GM21526 (cell line): ENCODE results near the gene CCT8L2.
"Not testable (repeated sequence)": the region's sequence is repeated elsewhere in the genome, so short reads cannot be mapped to it uniquely, and the experiment has no call there.

Experiments used
- ATAC-seq: cut with Tn5 transposase; IDR thresholded peaks from one replicate; pipeline ENCODE4 v1.9.1; 2021; ENCODE audit warnings: moderate library complexity; ENCODE audit not compliant: unreplicated experiment, low FRiP score

Gene CCT8L2, protein sequence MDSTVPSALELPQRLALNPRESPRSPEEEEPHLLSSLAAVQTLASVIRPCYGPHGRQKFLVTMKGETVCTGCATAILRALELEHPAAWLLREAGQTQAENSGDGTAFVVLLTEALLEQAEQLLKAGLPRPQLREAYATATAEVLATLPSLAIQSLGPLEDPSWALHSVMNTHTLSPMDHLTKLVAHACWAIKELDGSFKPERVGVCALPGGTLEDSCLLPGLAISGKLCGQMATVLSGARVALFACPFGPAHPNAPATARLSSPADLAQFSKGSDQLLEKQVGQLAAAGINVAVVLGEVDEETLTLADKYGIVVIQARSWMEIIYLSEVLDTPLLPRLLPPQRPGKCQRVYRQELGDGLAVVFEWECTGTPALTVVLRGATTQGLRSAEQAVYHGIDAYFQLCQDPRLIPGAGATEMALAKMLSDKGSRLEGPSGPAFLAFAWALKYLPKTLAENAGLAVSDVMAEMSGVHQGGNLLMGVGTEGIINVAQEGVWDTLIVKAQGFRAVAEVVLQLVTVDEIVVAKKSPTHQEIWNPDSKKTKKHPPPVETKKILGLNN

DNA sequence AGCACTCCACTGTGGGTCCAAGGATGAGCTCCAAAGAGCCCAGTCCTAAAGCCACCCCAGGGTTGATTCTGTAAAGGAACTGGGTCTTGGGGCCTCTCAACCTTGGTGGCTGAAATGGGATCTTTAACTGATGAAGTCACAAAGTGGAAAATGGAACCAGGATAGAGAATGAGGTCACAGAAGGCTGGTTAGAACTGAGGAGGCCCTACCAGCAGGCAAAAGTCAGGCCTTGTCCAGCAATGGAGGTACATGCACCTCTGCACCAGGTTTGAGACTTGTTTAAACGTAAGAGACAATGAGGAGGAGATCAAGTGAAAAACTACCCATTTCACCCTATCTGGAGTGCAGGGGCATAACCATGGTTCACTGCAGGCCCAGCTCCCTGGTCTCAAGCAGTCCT, at the start of gene CCT8L2:
Gene CCT8L2, minus strand, starts transcription at position 101 of the 400 bp plus-strand sequence. CDS start 260 bp downstream, outside the sequence.
- not testable (repeated sequence) for ATAC-seq

DNA sequence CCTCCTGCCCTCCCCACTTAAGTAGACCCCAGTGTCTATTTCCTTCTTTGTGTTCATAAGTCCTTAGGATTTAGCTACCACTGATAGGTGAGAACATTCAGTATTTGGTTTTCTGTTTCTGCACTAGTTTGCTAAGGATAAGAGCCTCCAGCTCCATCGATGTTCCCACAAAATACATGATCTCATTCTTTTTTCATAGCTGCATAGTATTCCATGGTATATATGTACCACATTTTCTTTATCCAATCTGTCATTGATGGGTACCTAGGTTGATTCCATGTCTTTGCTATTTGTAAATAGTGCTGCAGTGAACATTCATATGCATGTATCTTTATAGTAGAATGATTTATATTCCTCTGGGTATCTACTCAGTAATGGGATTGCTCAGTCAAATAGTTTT, 42.8 kb upstream of the CCT8L2 start:
- not testable (repeated sequence) for ATAC-seq

DNA sequence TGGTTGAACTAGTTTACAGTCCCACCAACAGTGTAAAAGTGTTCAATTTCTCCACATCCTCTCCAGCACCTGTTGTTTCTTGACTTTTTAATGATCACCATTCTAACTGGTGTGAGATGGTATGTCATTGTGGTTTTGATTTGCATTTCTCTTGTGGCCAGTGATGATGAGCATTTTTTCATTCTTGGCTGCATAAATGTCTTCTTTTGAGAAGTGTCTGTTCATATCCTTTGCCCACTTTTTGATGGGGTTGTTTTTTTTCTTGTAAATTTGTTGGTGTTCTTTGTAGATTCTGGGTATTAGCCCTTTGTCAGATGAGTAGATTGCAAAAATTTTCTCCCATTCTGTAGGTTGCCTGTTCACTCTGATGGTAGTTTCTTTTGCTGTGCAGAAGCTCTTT, 41.5 kb upstream of the CCT8L2 start:
- not testable (repeated sequence) for ATAC-seq

DNA sequence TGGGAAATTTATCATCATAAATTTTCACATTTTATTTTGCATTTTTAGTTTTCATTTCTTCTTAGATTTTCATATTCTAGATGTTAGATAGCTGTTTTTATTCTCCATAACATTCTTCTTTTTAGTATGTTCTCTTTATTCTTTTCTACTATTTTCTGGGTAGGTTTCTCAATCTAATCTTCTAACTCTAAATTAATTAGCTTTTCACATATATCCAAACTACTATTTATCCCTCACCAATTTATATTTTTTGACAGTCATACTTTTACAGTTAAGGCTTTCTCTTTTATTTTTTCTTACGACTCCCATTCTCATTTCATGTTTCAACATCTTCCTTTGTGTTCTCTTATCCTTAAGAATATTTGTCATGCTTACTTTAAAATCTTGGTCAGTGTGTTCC, 35.9 kb upstream of the CCT8L2 start:
- not testable (repeated sequence) for ATAC-seq

DNA sequence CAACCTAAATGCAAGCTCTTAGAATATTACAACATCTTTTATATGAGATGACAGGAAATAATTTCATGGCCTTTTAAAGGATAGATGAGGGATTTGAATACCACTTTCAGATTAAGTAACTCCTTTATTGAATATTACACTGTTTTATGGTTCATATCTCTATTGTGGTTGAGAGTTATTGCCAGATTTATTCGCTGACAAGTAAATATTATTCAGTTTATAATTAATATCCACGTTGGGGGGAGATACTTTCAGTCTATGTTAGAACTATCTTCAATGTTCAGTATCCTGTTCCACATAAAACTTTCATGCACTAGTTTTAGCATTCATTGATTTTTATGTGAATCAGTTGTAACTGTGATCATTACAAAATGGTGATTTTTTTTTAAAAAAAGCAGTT, 32.4 kb upstream of the CCT8L2 start:
- ATAC-seq: not testable (repeated sequence)

DNA sequence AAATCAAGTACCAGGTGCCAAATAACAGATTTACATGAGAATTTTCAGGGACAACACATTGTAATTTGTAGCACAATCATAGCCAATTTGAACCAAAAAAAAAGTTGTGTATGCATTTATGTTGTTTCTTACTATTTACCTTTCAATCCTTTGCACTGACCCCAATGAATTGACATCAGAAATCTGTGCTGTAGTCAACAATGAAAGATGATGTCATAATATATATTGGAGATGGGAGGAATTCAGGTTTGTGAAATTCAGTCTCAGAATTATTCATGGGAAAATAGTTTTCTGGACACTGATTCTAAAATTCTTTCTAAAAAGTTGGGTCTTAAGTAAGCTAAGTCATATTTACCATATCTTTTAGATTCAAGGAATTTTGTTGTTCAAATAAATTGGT, 31.0 kb upstream of the CCT8L2 start:
- ATAC-seq: not testable (repeated sequence)

DNA sequence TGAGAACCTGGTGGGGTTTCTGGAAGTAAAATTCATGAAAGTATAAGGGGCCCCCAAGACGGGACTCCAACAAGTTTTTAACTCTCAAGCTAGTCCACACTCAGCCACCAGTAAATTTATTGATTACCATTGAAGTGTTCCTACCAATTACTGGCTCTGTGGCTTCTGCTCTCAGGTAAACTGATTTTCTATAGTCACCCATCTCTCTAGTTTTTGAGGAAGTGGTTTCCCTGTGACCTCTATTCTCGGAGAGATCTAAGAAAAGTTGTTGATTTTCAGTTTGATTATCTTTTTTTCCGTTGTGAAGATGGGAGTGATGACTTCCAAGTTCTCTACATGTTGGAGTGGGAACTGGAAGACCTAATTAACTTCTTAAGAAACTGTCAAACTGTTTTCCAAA, 24.9 kb upstream of the CCT8L2 start:
- ATAC-seq: not testable (repeated sequence)

DNA sequence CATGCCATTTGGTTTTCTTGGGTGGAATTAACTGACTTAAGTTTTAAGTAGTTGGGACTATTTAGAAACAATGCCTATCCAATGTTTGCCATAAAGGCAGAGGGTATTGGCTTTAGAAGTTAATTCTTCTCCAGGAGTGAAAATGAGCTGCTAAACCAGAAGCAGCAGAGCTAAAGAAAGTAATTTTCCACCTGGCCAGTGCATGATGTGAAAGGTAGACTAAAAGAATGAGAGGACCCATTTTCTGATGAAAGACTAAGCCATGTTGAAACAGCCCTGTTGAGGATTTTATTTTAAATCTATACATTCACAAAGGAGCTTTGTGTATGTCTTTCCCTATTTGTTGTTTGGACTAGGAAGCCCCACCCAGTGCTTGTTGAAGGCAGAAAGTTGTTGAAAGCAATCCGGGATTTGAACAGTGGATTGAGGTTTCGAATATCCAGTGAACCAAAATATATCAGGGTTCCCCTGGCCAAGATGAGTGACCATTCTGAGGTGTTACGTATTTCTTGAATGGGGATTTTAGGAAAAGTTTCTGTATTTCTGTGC, 23.9 kb upstream of the CCT8L2 start:
- not testable (repeated sequence) for ATAC-seq

DNA sequence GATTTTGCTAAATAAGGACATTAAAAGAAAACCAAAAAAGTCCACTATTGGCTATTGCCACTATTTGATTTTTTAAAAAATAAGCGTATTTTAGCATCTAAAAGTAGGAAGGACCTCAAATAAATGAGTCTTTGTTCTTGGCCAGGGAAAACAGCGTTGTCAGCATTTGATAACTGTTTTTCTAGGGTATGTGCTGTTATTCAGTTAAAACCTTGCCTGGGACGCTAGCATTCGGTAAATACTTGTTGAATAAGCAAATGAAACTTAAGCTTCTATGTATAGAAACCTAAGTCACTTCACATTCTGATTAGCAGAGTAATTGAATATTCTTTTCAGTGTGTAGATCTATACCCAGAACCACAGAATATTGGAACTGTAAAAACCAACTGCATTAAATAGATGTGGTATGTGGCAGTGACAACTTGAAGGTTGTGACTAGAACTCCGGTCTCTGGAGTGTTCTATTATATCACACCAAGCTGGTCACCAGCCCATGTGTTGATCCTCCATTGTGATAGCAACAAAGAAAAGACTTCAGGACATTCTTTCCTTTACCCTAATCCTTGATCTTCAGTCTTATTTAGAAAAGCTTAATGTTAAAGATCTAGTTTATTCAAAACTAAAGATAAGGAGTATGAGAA, 23.1 kb upstream of the CCT8L2 start:
- not testable (repeated sequence) for ATAC-seq

DNA sequence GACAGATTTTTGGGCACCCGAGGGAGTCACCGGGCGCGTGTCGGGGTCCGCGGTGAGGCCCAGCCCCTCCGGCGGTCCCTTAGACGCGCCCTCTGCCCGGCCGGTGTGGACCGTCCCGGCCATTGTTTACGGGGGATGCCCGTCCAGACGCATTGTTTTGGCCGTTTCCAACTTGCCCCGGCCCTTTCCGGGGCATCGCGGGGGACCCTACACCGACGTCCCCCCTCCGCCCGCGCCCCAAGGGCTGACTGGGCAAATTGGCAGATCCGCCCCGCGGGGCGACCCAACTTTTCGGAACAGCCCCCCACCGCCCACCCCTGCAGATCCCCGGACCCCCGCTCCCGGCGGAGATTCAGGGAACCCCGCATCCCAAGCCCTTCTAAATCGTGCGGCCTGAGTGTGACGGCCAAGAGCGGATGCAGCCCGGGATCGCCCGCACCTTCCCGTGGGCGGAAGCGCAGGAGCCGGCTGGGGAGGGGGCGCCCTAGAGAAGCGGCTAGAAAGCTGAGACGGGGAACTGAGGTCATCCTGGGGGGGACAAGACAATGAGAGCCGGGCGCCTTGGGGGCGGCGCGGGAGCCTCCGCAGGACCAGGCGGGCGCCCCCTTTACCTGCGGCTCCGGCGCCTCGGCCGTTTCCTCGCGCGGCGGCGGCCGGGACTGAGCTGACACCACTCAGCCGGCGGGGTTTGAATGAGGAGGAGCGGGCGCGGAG, 17.1 kb upstream of the CCT8L2 start:
- ATAC-seq: no peak

DNA sequence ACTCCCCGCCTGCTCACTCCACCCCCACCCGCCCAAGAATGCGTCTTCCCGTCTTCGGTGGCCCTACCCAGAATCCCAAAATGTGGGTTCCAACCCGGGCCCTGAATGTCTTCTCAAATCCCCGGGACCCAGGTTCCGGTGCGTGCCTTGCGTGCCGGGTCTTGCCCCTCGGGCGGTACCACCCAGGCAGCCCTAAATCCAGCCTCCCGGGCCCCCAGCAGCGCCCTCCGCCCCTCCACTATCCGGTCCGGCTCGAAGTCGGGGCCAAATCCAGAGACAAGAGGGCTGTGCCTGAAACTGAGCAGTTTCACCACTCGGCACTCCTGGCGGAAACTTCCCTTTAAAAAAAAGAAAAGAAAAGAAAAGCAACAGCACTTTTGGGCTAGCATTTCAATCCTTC, 16.3 kb upstream of the CCT8L2 start:
- no peak for ATAC-seq

DNA sequence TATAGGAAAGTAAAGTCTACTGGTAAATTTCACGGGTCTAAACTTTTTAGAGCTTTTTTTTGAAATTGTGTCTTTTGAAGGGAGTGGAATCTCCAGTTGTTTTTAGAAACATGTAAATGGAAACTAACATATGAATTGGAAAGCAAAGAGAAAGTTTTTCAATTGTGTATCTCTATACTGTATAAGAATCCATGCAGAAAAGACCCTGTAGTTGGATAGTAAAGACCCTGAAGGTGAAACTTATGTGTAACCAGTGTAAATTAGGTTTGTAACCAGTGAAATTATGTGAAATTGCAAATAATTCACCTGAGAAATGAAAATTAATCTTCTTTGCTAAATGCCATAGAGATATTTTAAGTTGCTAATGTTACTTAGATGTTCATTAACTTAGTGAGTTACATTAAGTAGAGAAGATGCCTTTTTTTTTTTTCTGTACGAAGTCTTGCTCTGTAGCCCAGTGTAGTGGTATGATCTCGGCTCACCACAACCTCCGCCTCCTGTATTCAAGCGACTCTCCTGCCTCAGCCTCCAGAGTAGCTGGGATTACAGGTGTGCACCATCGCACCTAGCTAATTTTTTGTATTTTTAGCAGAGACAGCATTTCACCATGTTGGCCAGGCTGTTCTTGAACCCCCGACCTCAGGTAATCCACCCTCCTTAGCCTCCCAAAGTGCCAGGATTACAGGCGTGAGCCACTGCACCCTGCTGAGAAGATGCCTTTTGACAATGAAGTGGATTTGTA, 11.8 kb upstream of the CCT8L2 start:
- ATAC-seq: not testable (repeated sequence)

DNA sequence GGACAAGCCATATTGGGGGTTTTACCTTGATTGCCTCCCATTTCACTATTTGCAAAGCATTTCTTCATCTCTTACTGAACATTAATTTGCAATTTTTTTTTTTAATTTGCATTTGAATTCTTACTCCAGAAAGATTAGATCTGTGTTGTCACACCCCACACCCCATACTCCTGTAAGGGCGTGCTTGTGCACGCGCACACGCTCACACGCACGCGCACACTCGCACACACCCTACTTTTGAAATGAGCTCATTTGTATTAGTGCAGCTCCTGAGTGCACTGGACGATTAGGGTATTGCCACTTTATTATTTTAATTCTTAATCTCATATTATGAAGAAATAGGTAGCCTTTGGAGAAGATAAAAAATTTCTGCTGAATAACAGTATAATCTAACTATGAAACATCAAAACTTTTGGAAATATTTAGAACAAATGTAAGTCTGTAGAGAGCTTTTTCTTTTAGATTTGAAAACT, 11.2 kb upstream of the CCT8L2 start:
- ATAC-seq: not testable (repeated sequence)

DNA sequence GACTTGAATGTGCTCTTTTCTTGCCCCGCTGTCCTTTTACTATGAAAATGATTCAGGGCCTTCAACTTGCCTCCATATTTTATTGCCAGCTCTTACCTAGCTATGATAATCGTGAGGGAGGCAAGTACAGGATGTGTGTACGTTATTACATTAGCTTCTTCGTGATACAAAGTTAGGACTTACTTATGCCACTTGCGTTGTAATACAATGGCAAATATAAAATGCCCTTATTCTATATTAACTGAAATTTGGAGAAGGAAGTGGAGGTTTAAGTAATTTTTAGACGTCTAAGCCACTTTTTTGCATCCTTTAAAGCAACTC, 10.8 kb upstream of the CCT8L2 start:
- no peak for ATAC-seq

DNA sequence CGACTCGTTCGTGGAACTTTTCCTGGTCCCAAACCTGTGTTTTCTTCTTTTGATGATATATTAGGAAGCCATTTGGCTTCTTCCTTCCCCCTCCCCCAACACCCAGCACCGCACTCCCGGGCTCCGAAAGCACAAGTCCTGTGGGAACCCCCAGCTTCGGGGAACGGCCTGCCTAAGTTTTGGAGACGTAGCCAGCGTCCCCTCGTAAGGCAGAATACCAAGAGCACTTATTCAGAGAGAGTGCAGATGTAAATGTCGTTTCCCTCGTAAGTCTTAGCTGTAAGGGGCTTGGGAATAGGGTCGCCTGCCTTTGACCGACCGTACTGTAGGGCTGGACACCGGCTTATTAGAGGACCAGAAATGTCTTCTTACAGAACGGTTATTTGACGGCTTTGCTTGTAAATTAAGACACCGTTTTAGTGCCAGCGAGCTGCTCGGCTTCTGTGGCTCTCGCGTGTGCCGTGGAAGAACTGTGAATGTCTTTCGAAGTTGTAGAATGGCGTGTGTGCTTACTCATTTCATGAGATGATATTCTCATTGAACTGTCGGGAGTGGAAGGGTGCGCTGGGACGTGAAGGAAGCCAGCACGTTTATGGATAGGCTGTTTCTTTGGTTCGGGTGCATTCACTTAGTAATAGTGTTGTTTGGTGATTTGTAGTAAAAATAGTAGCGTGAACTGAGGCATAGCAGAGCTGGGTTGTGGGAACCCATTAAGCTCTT, 10.3 kb upstream of the CCT8L2 start:
- ATAC-seq: not testable (repeated sequence)

DNA sequence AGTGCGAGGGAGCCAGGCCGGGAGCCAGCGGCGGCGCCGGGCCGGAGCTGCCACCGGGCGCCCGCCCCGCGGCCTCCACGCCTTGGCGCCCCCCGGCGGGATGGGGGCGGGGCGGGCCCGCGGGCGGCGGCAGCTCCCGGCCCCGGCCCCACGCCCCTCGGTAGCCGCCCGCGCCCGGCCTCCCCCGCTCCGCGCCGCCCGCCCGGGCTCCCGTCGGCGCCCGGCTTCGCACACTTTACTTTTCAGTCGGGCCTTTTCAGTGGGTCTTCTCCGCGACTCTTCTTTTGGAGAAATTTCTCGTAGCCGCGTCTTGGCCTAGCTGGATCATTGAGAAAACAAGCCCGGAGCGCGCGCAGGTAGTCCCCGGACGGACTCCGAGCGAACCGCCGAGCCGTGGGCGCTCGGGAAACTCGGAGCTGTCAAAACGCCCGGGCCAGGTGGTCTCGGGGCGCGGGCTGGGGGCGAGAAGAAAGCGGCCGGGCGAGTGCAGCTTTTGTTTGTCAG, 9.7 kb upstream of the CCT8L2 start:
- not testable (repeated sequence) for ATAC-seq

DNA sequence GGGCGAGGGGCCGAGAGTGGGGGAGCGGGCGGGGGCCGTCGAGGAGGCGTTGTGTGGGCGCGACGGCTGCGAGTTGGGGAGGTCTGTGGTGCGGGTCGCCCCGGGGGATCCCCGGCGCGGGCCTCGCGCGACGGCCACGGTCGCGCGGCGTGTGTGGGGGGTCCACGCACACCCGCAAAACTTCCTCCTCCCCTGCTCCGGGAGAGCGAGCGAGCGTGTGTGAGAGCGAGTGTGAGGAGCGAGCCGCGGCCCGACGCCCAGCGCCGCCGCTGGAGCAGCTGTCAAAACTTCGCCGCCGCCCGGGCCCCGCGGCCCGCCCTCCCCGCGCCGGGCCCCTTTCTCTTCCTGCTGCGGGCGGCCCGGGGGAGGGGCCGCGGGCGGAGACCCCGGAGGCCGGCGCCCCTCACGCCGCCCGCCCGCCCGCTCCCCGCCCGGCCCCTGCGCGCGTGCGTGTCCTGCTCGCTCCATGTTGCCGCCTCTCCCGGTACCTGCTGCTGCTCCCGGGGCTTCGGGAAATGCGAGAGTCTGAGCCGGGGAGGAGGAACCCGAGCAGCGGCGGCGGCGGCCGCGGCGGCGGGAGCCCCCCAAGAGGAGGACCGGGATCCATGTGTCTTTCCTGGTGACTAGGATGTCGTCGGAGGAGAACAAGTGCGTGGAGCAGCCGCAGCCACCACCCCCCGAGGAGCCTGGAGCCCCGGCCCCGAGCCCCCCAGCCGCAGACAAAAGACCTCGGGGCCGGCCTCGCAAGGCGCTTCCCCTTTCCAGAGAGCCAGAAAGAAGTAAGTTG, 9.0 kb upstream of the CCT8L2 start:
- ATAC-seq: no peak

DNA sequence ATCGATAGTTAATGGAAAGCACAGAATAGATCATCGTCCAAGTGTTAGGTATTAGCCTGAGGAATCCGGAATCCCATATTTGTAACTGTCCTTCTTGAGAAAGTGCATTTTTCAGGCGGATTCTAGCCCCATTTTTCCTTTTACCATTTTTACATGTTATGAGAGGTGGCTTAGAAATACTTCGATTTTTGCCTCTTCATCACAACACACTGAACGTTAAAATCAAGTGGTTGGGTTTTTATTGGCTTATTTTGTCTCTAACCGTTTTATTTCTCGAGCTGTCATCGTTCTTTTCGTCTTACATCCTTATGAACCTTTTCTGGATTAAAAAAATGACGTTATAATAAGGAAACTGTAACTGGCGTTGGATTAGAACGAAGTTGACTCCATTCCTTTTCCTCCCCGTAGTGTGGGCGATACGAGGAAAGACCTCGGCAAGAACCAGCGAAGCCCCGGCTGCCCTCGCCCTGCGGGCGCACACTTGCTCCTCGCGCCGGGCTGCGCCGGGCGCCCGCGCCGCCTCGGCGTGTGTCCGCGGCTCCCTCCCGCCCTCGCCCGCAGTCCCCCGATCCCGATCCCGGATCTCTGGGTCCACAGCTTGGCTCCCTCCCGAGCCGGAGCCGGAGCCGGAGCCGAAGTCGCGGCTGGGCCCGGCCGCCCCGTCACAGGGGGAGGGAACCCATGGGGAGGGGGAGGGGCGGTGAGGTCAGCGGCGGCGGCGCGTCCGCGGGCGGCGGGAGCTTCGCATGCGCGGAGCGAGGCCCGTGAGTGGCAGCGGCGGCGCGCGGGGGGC, 8.2 kb upstream of the CCT8L2 start:
- not testable (repeated sequence) for ATAC-seq
